CD4-positive, alpha-beta memory T cell (primary cell): Measurements from ENCODE around the gene ZKSCAN8. TPM values are rescaled to one million over a fixed set of nuclear protein-coding genes. Genes with fewer than 3 reads are reported as not detected.

Experiments
- CTCF ChIA-PET: fragments of 350-600 bp; sonication (Branson Sonifier 250); formaldehyde crosslinking; loops from one replicate; lab custom pipeline; 2021; ENCODE audit warnings: inconsistent platforms; ENCODE audit not compliant: partially characterized antibody; lab: Charles Lee
- POLR2A ChIA-PET: fragments of 350-600 bp; sonication (Branson Sonifier 250); formaldehyde crosslinking; loops from one replicate; lab custom pipeline; 2021; ENCODE audit not compliant: partially characterized antibody; lab: Charles Lee
- DNase-seq, 5 donors: peaks; one replicate each; pipeline versions ENCODE4 v3.0.0 to v3.0.0-alpha.2; 2020 to 2022; ENCODE audit warnings: mixed read lengths in 1 of 5
- H3K27ac ChIP-seq: one replicate; pipeline ENCODE4 v1.7.0; 2013; ENCODE audit warnings: low read depth, low read length
- H3K27me3 ChIP-seq: 2 replicates; pipeline ENCODE4 v1.7.0; 2013; ENCODE audit warnings: mild to moderate bottlenecking, low read length, moderate library complexity; ENCODE audit not compliant: insufficient read depth
- H3K36me3 ChIP-seq: 2 replicates; pipeline ENCODE4 v1.7.0; 2013; ENCODE audit warnings: mild to moderate bottlenecking, low read length, moderate library complexity; ENCODE audit not compliant: insufficient read depth
- H3K4me1 ChIP-seq: 2 replicates; pipeline ENCODE4 v1.7.0; 2013; ENCODE audit warnings: mild to moderate bottlenecking, low read length, moderate library complexity; ENCODE audit not compliant: insufficient read depth
- H3K4me3 ChIP-seq, 2 donors: one replicate each; pipeline ENCODE4 v1.7.0; 2013; ENCODE audit warnings: low read length in 2 of 2, mild to moderate bottlenecking in 1 of 2
- H3K9me3 ChIP-seq, 2 donors: one replicate each; pipeline ENCODE4 v1.7.0; 2013; ENCODE audit warnings: low read length in 2 of 2, control low read depth in 1 of 2; ENCODE audit not compliant: control insufficient read depth in 1 of 2
- H3K27ac Mint-ChIP-seq, 7 donors: one replicate each; pipeline ENCODE4 v1.8.0; 2020 to 2021; ENCODE audit warnings: mixed read lengths in 7 of 7, mild to moderate bottlenecking in 6 of 7, inconsistent platforms in 3 of 7, moderate library complexity in 3 of 7
- H3K27me3 Mint-ChIP-seq, 2 donors: one replicate each; pipeline ENCODE4 v1.8.0; 2020 to 2021; ENCODE audit warnings: mixed read lengths in 2 of 2
- H3K36me3 Mint-ChIP-seq, 2 donors: one replicate each; pipeline ENCODE4 v1.8.0; 2020 to 2021; ENCODE audit warnings: mixed read lengths in 2 of 2, inconsistent platforms in 1 of 2, mild to moderate bottlenecking in 1 of 2
- H3K4me1 Mint-ChIP-seq, 4 donors: one replicate each; pipeline ENCODE4 v1.8.0; 2020 to 2021; ENCODE audit warnings: mixed read lengths in 4 of 4, mild to moderate bottlenecking in 1 of 4
- H3K4me3 Mint-ChIP-seq, 8 donors: one replicate each; pipeline ENCODE4 v1.8.0; 2020 to 2021; ENCODE audit warnings: mixed read lengths in 8 of 8, mild to moderate bottlenecking in 7 of 8, moderate library complexity in 6 of 8, inconsistent platforms in 3 of 8
- H3K9me3 Mint-ChIP-seq, 8 donors: one replicate each; pipeline ENCODE4 v1.8.0; 2020 to 2021; ENCODE audit warnings: mixed read lengths in 8 of 8, mild to moderate bottlenecking in 5 of 8, inconsistent platforms in 3 of 8, moderate library complexity in 1 of 8
- intact Hi-C: fragments of 100-400 bp; cut with micrococcal nuclease; formaldehyde crosslinking; loops from one replicate; pipeline ENCODE4 v1.15.1; 2023
- polyA plus RNA-seq, 2 donors: library from polyadenylated mRNA; unstranded; fragments of 300-500 nt; fragmentation: Illumina TruSeq; gene quantifications; one replicate each; pipeline ENCODE4 v1.2.3, GENCODE V29; 2021
- total RNA-seq, 2 experiments: library from RNA; stranded (reverse); gene quantifications; one replicate each; pipeline ENCODE4 v1.2.3, GENCODE V29; 2021

ZKSCAN8 gene
- total and polyA plus RNA-seq, 4 experiments from 2014 or later = 1.8 to 43.3 (median 40.8) TPM; not detected in 1

DNA sequence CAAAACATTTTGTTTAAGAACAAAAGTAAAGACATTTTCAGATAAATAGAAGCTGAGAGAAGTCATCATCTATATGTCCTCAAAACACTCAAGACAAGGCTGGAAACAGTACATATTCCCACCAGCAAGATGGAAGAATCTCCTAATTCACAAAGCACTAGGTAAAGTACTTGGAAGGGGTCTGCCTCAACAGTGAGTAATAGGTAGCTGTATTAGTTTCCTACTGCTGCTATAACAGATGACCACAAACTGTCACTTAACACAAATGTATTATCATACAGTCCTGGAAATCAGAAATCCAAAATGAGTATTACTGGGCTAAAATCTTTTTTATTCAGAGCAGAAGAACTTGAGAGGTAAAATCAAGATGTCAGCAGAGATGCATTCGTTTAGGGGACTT is 40.6 kb downstream of the ZKSCAN8 start:
- Mint-ChIP-seq H3K4me1 (no peaks in the 10 kb centered on the region), H3K4me3 (no peak overlapping the region), H3K27me3 (peaks cover 17 to 22% of the 10 kb centered on the region in 2 donors), H3K9me3 (peaks cover 0 to 49% (median 20%) of the 10 kb centered on the region in 8 donors), H3K27ac (no peak overlapping the region), H3K36me3 (no peaks in the 10 kb centered on the region)
- POLR2A ChIA-PET = no interaction called here
- Histone ChIP-seq H3K9me3 (peaks cover 0 to 1% of the 10 kb centered on the region in 2 donors), H3K36me3 (no peaks in the 10 kb centered on the region), H3K27ac (no peak overlapping the region), H3K4me3 (no peak overlapping the region), H3K4me1 (no peaks in the 10 kb centered on the region), H3K27me3 (no peaks in the 10 kb centered on the region)
- no peak for DNase-seq
- intact Hi-C loops = no loop called here
- CTCF ChIA-PET = no interaction called here

- H3K27ac Mint-ChIP-seq = no peak overlapping the region
- Histone ChIP-seq H3K27ac (no peak overlapping the region), H3K4me1 (no peaks in the 10 kb centered on the region), H3K27me3 (no peaks in the 10 kb centered on the region), H3K9me3 (peaks cover 8 to 19% of the 10 kb centered on the region in 2 donors), H3K36me3 (no peaks in the 10 kb centered on the region), H3K4me3 (no peak overlapping the region)
- ChIA-PET CTCF (no interaction called here), POLR2A (no interaction called here)
- peaks cover 4 to 10% of the 10 kb centered on the region in 2 donors for H3K36me3 Mint-ChIP-seq
- peaks cover 4 to 86% (median 63%) of the 10 kb centered on the region in 8 donors for H3K9me3 Mint-ChIP-seq
- no peaks in the 10 kb centered on the region for H3K4me1 Mint-ChIP-seq
- H3K27me3 Mint-ChIP-seq = peaks cover 4 to 6% of the 10 kb centered on the region in 2 donors
- no peak for DNase-seq
- H3K4me3 Mint-ChIP-seq = no peak overlapping the region
- intact Hi-C loops = no loop called here
Observed at GRCh38 chr6:28188111-28188979, 46.7 kb downstream of the ZKSCAN8 start.

DNA sequence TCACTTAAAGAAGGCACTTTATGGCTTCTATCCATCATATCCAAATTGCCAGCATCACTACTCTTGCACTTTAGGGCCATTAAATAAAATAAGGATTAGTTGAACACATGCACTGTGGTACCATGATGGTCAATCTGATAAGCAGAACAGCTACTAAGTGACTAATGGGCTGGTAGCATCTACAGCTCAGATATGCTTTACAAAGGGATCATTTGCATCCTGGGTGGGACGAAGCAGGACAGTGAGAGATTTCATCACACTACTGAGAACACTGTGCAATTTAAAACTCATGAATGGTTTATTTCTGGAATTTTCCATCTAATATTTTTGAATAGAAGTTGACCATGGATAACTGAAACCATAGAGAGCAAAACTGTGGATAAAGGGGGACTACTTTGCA is 58.3 kb downstream of the ZKSCAN8 start:
- Histone ChIP-seq H3K36me3 (no peaks in the 10 kb centered on the region), H3K27ac (no peak overlapping the region), H3K9me3 (no peaks in the 10 kb centered on the region), H3K4me3 (no peak overlapping the region), H3K4me1 (peaks cover 9% of the 10 kb centered on the region), H3K27me3 (no peaks in the 10 kb centered on the region)
- peaks cover 41 to 43% of the 10 kb centered on the region in 2 donors for H3K27me3 Mint-ChIP-seq
- CTCF ChIA-PET = no interaction called here
- no peak for DNase-seq
- H3K27ac Mint-ChIP-seq = no peak overlapping the region
- peaks cover 0 to 4% (median under 1%) of the 10 kb centered on the region in 4 donors for H3K4me1 Mint-ChIP-seq
- H3K36me3 Mint-ChIP-seq = peaks cover 9 to 20% of the 10 kb centered on the region in 2 donors
- no peak overlapping the region for H3K4me3 Mint-ChIP-seq
- POLR2A ChIA-PET = no interaction called here
- peaks cover 10 to 76% (median 47%) of the 10 kb centered on the region in 8 donors for H3K9me3 Mint-ChIP-seq
- intact Hi-C loops = no loop called here

GRCh38 chr6:28203201-28203600 is 61.5 kb downstream of the ZKSCAN8 start:
- Mint-ChIP-seq H3K4me3 (no peak overlapping the region), H3K36me3 (peaks cover 4 to 9% of the 10 kb centered on the region in 2 donors)
- peaks cover 20% of the 10 kb centered on the region for H3K27me3 ChIP-seq

DNA sequence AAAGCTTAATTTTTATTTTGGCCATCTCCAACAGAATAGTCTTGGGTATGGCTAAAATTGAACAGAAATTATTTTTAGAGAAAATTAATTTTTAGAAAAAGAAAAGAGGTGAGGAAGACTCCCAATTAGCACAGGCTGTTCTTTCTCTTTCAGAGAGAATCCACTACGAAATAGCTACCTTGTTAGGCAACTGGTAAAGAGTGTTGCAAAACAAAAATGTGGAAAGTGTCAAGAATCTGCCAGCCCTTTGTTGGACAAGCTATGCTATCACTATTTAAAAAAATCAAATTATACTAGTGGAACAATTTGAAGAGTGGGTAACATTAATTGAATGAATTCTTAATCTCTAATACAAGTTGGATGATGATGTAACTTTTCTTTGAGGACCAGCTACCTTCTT is 64.2 kb downstream of the ZKSCAN8 start:
- Mint-ChIP-seq H3K27ac (no peak overlapping the region), H3K27me3 (peaks cover 47 to 50% of the 10 kb centered on the region in 2 donors), H3K4me1 (peaks cover 6 to 15% (median 13%) of the 10 kb centered on the region in 4 donors), H3K4me3 (no peak overlapping the region), H3K9me3 (peaks cover 2 to 57% (median 46%) of the 10 kb centered on the region in 8 donors), H3K36me3 (peaks cover 2 to 3% of the 10 kb centered on the region in 2 donors)
- ChIA-PET POLR2A (interaction anchor here (1.6 kb wide), 1 partner anchor 21 kb away, joined by 4 read pairs; no protein-coding TSS in a partner anchor), CTCF (interaction anchor here (1.2 kb wide), 1 partner anchor 150 kb away, joined by 7 read pairs; no protein-coding TSS in a partner anchor)
- no peaks in the 10 kb centered on the region for H3K36me3 ChIP-seq
- peaks cover 19% of the 10 kb centered on the region for H3K4me1 ChIP-seq
- H3K27me3 ChIP-seq = peaks cover 42% of the 10 kb centered on the region
- H3K9me3 ChIP-seq = no peaks in the 10 kb centered on the region
- intact Hi-C loops = no loop called here
- H3K27ac ChIP-seq = no peak overlapping the region
- DNase-seq = no peak
- H3K4me3 ChIP-seq = no peak overlapping the region

More at GRCh38 chr6:28203201-28203600, 61.5 kb downstream of the ZKSCAN8 start:
- no peak overlapping the region for H3K27ac ChIP-seq
- peaks cover 52 to 55% of the 10 kb centered on the region in 2 donors for H3K27me3 Mint-ChIP-seq
- DNase-seq = no peak
- H3K4me3 ChIP-seq = no peak overlapping the region
- ChIA-PET POLR2A (no interaction called here), CTCF (no interaction called here)
- H3K9me3 Mint-ChIP-seq = peaks cover 6 to 77% (median 48%) of the 10 kb centered on the region in 8 donors
- H3K27ac Mint-ChIP-seq = peak overlapping the region in 1 of 7 donors; percentile 11
- intact Hi-C loops = no loop called here
- peaks cover 6 to 11% (median 11%) of the 10 kb centered on the region in 4 donors for H3K4me1 Mint-ChIP-seq
- peaks cover 18% of the 10 kb centered on the region for H3K4me1 ChIP-seq
- no peaks in the 10 kb centered on the region for H3K9me3 ChIP-seq
- no peaks in the 10 kb centered on the region for H3K36me3 ChIP-seq

DNA sequence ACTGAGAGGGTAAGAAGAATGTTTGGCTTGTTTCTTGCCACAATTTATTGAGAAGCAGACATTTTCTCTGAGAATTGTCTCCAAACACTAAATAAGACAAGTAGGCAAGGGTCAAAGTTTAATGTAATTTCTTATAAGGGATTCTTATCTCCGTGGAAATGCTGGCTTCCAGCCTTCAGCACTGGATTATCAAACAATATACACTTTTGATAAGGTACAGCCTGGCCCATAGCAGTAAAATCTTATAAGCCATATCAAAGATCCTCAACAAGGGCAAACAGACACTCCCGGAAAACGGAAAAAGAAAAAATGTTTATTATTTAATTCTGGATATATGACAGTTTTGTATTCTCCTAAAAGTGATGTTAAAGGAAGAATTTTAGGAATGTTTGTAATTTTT is 64.8 kb downstream of the ZKSCAN8 start:
- ChIA-PET CTCF (interaction anchor here (1.2 kb wide), 1 partner anchor 150 kb away, joined by 7 read pairs; no protein-coding TSS in a partner anchor), POLR2A (interaction anchor here (1.6 kb wide), 1 partner anchor 21 kb away, joined by 4 read pairs; no protein-coding TSS in a partner anchor)
- H3K27ac ChIP-seq = no peak overlapping the region
- H3K4me3 ChIP-seq = no peak overlapping the region
- Mint-ChIP-seq H3K4me3 (no peak overlapping the region), H3K4me1 (peaks cover 6 to 15% (median 13%) of the 10 kb centered on the region in 4 donors), H3K36me3 (peaks cover 2 to 3% of the 10 kb centered on the region in 2 donors), H3K27ac (no peak overlapping the region), H3K27me3 (peaks cover 49 to 50% of the 10 kb centered on the region in 2 donors), H3K9me3 (peaks cover 2 to 57% (median 46%) of the 10 kb centered on the region in 8 donors)
- no peak for DNase-seq
- H3K4me1 ChIP-seq = peaks cover 20% of the 10 kb centered on the region
- no peaks in the 10 kb centered on the region for H3K9me3 ChIP-seq
- peaks cover 47% of the 10 kb centered on the region for H3K27me3 ChIP-seq
- no peaks in the 10 kb centered on the region for H3K36me3 ChIP-seq
- intact Hi-C loops = no loop called here

DNA sequence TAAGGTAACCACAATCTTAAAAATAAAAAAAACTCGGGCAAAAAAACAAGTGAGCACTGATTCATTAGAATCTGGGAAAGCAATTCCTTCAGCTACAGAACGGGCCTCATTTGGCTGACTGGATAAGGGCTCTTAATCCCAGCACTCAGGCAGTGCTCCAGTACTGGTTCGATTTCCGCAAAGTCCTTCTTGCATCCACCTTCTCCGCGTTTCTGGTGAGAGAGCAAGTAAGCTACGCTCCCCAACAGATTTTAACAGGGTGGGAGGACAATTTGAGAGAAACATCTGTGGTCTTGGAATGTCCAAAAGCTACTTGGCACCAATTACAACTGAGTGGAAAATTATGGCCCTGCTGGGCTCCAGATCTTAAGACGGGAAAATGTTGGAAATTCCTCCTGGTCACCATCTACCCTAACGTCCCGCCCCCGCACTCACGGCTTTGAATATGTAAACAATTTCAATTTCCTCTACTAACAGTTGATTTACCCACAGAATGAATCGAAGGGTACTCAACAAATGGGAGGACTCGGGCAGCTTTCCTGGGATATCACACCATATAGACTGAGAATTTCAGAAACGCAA is 65.3 kb downstream of the ZKSCAN8 start:
- Mint-ChIP-seq H3K4me1 (peaks cover 7 to 20% (median 16%) of the 10 kb centered on the region in 4 donors), H3K4me3 (peak overlapping the region in 7 of 8 donors; percentile 16 to 80 (median 65)), H3K27ac (peak overlapping the region in 1 of 7 donors; percentile 47), H3K27me3 (peaks cover 54 to 55% of the 10 kb centered on the region in 2 donors), H3K9me3 (peaks cover 2 to 56% (median 47%) of the 10 kb centered on the region in 8 donors), H3K36me3 (peaks cover 2 to 3% of the 10 kb centered on the region in 2 donors)
- Histone ChIP-seq H3K27ac (no peak overlapping the region), H3K36me3 (no peaks in the 10 kb centered on the region), H3K4me1 (peaks cover 22% of the 10 kb centered on the region), H3K27me3 (peaks cover 52% of the 10 kb centered on the region), H3K4me3 (peak overlapping the region in 1 of 2 donors; percentile 9), H3K9me3 (no peaks in the 10 kb centered on the region)
- ChIA-PET POLR2A (interaction anchor here (1.7 kb wide), 1 partner anchor 10 kb away, joined by 3 read pairs; no protein-coding TSS in a partner anchor), CTCF (no interaction called here)
- intact Hi-C loops = no loop called here
- DNase-seq = no peak
